Skeletal muscle tissue (tissue), 4 donors: ENCODE measurements around the gene VAPB. TPM values are rescaled to one million over a fixed set of nuclear protein-coding genes. Genes with fewer than 3 reads are reported as not detected.
A peak's percentile ranks its signal among the peaks of the same experiment; 100 is the strongest.

ENCODE experiments used
- H3K27ac ChIP-seq: one replicate; pipeline ENCODE4 v1.7.0; 2013; ENCODE audit warnings: mild to moderate bottlenecking, low read depth, low read length, inconsistent platforms
- H3K27me3 ChIP-seq, 3 donors: one replicate each; pipeline ENCODE4 v1.7.0; 2013; ENCODE audit warnings: low read length in 3 of 3; ENCODE audit not compliant: control insufficient read depth in 3 of 3, insufficient read depth in 3 of 3
- H3K36me3 ChIP-seq, 3 donors: one replicate each; pipeline ENCODE4 v1.7.0; 2013; ENCODE audit warnings: low read length in 3 of 3; ENCODE audit not compliant: control insufficient read depth in 3 of 3, insufficient read depth in 3 of 3
- H3K4me1 ChIP-seq, 3 donors: one replicate each; pipeline ENCODE4 v1.7.0; 2013; ENCODE audit warnings: low read length in 3 of 3, mild to moderate bottlenecking in 3 of 3; ENCODE audit not compliant: control insufficient read depth in 3 of 3, insufficient read depth in 3 of 3
- H3K4me3 ChIP-seq, 3 donors: one replicate each; pipeline ENCODE4 v1.7.0; 2013; ENCODE audit warnings: low read length in 3 of 3
- H3K9ac ChIP-seq, 3 donors: one replicate each; pipeline ENCODE4 v1.7.0; 2013; ENCODE audit warnings: low read length in 3 of 3, mild to moderate bottlenecking in 3 of 3, moderate library complexity in 2 of 3, low read depth in 1 of 3
- H3K9me3 ChIP-seq, 3 donors: one replicate each; pipeline ENCODE4 v1.7.0; 2013; ENCODE audit warnings: low read length in 3 of 3; ENCODE audit not compliant: control insufficient read depth in 3 of 3
- total RNA-seq: library from RNA; depleted of rRNA; stranded (reverse); fragments of >200 nt; gene quantifications from one replicate; pipeline ENCODE4 v1.2.3, GENCODE V29; 2014
- donor health status: Osteomylitis.

The VAPB gene
- total RNA-seq, 1 donor from 2014 or later: 19.8 TPM

GRCh38 chr20:58390659-58391035, 1.6 kb downstream of the VAPB start:
- no peaks in the 10 kb centered on the region for H3K27me3 ChIP-seq
- H3K27ac ChIP-seq: no peak overlapping the region
- H3K36me3 ChIP-seq: peaks cover 0 to 5% (median 5%) of the 10 kb centered on the region in 3 donors
- H3K4me1 ChIP-seq: peaks cover 25 to 37% (median 29%) of the 10 kb centered on the region in 3 donors
- peaks cover 0 to 2% (median 0%) of the 10 kb centered on the region in 3 donors for H3K9me3 ChIP-seq
- H3K9ac ChIP-seq: no peak overlapping the region
- peak overlapping the region; percentile 81 to 98 (median 90) for H3K4me3 ChIP-seq

DNA sequence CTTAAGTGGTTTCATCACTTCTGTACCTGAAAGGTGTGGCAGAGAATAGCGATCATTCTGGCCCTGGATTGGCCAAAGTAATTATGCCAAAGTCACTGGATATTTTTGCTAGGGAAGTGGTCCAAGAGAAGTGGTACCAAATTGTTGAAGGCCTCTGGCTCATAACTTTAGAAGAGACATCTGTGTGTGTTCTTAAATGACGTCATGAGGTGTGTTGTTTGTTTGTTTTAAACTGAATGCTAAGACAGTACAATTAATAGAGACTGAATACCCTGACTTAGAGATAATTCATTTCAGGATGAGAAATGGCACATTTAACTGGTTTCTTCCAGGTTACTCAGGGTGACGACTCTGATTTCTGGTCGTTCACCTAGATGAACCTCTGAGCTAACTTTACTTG, 3.3 kb downstream of the VAPB start:
- Histone ChIP-seq H3K27me3 (no peaks in the 10 kb centered on the region), H3K27ac (no peak overlapping the region), H3K4me3 (no peak overlapping the region), H3K9ac (no peak overlapping the region), H3K9me3 (peaks cover 0 to 2% (median 0%) of the 10 kb centered on the region in 3 donors), H3K36me3 (peaks cover 0 to 5% (median 5%) of the 10 kb centered on the region in 3 donors), H3K4me1 (peaks cover 29 to 43% (median 30%) of the 10 kb centered on the region in 3 donors)

GRCh38 chr20:58393299-58393698, 4.3 kb downstream of the VAPB start:
- Histone ChIP-seq H3K9me3 (no peaks in the 10 kb centered on the region), H3K27ac (no peak overlapping the region), H3K4me1 (peaks cover 35 to 48% (median 36%) of the 10 kb centered on the region in 3 donors), H3K9ac (no peak overlapping the region), H3K4me3 (no peak overlapping the region), H3K36me3 (peaks cover 0 to 5% (median 5%) of the 10 kb centered on the region in 3 donors), H3K27me3 (no peaks in the 10 kb centered on the region)

- Histone ChIP-seq H3K36me3 (peaks cover 0 to 5% (median 5%) of the 10 kb centered on the region in 3 donors), H3K4me1 (peaks cover 37 to 48% (median 39%) of the 10 kb centered on the region in 3 donors)
Measured at GRCh38 chr20:58394801-58395200, 5.8 kb downstream of the VAPB start.

GRCh38 chr20:58395604-58396003, 6.6 kb downstream of the VAPB start:
- Histone ChIP-seq H3K27ac (no peak overlapping the region), H3K9ac (no peak overlapping the region), H3K36me3 (peaks cover 0 to 2% (median 1%) of the 10 kb centered on the region in 3 donors), H3K9me3 (no peaks in the 10 kb centered on the region), H3K4me3 (no peak overlapping the region), H3K27me3 (no peaks in the 10 kb centered on the region), H3K4me1 (peaks cover 29 to 43% (median 34%) of the 10 kb centered on the region in 3 donors)

More at GRCh38 chr20:58394801-58395200, 5.8 kb downstream of the VAPB start:
- H3K27ac ChIP-seq: no peak overlapping the region
- no peaks in the 10 kb centered on the region for H3K9me3 ChIP-seq
- no peak overlapping the region for H3K9ac ChIP-seq
- H3K4me3 ChIP-seq: no peak overlapping the region
- no peaks in the 10 kb centered on the region for H3K27me3 ChIP-seq

GRCh38 chr20:58397429-58397828, 8.4 kb downstream of the VAPB start:
- Histone ChIP-seq H3K27me3 (no peaks in the 10 kb centered on the region), H3K4me3 (no peak overlapping the region), H3K36me3 (no peaks in the 10 kb centered on the region), H3K4me1 (peaks cover 19 to 38% (median 20%) of the 10 kb centered on the region in 3 donors), H3K27ac (no peak overlapping the region), H3K9ac (no peak overlapping the region), H3K9me3 (no peaks in the 10 kb centered on the region)

- Histone ChIP-seq H3K27ac (no peak overlapping the region), H3K9me3 (no peaks in the 10 kb centered on the region), H3K4me1 (peaks cover 17 to 31% (median 20%) of the 10 kb centered on the region in 3 donors), H3K27me3 (no peaks in the 10 kb centered on the region), H3K9ac (peak overlapping the region in 1 of 3 donors; percentile 36), H3K4me3 (peak overlapping the region in 1 of 3 donors; percentile 17), H3K36me3 (no peaks in the 10 kb centered on the region)
Measured at GRCh38 chr20:58398254-58398653, 9.2 kb downstream of the VAPB start.

GRCh38 chr20:58399926-58400325, 10.9 kb downstream of the VAPB start:
- Histone ChIP-seq H3K27me3 (no peaks in the 10 kb centered on the region), H3K4me3 (no peak overlapping the region), H3K9me3 (no peaks in the 10 kb centered on the region), H3K9ac (no peak overlapping the region), H3K27ac (no peak overlapping the region), H3K4me1 (peaks cover 15 to 38% (median 21%) of the 10 kb centered on the region in 3 donors), H3K36me3 (no peaks in the 10 kb centered on the region)

DNA sequence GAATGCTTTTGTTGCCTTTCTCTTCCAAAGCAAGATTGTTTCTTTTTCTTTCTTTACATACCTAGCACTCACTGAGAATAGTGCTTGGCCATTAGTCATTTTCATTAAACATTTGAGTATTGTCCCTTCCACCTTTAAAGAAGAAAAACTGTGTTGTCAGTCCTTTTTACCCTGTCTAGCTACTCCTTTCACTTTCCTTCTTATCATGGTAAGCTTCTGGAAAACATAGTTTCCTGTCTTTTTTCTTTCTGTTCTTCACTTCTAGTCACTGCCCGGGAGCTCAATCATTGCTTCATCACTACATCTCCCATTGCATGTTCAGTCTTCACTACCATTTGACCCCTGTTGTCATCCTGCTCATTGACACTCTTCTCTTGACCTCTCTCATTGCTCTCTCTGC, 12.1 kb downstream of the VAPB start:
- Histone ChIP-seq H3K9ac (no peak overlapping the region), H3K27me3 (no peaks in the 10 kb centered on the region), H3K4me1 (peaks cover 20 to 44% (median 29%) of the 10 kb centered on the region in 3 donors), H3K4me3 (no peak overlapping the region), H3K9me3 (no peaks in the 10 kb centered on the region), H3K27ac (no peak overlapping the region), H3K36me3 (no peaks in the 10 kb centered on the region)

GRCh38 chr20:58402305-58402704, 13.3 kb downstream of the VAPB start:
- Histone ChIP-seq H3K27ac (no peak overlapping the region), H3K9me3 (no peaks in the 10 kb centered on the region), H3K36me3 (no peaks in the 10 kb centered on the region), H3K4me1 (peaks cover 15 to 43% (median 32%) of the 10 kb centered on the region in 3 donors), H3K4me3 (no peak overlapping the region), H3K9ac (no peak overlapping the region), H3K27me3 (no peaks in the 10 kb centered on the region)
